ENCODE results near the gene NHLH1. TPM values are rescaled to one million over a fixed set of nuclear protein-coding genes. Genes with fewer than 3 reads are reported as not detected.

NHLH1 gene
- total RNA-seq, 1 donor from 2014 or later = not detected

DNA sequence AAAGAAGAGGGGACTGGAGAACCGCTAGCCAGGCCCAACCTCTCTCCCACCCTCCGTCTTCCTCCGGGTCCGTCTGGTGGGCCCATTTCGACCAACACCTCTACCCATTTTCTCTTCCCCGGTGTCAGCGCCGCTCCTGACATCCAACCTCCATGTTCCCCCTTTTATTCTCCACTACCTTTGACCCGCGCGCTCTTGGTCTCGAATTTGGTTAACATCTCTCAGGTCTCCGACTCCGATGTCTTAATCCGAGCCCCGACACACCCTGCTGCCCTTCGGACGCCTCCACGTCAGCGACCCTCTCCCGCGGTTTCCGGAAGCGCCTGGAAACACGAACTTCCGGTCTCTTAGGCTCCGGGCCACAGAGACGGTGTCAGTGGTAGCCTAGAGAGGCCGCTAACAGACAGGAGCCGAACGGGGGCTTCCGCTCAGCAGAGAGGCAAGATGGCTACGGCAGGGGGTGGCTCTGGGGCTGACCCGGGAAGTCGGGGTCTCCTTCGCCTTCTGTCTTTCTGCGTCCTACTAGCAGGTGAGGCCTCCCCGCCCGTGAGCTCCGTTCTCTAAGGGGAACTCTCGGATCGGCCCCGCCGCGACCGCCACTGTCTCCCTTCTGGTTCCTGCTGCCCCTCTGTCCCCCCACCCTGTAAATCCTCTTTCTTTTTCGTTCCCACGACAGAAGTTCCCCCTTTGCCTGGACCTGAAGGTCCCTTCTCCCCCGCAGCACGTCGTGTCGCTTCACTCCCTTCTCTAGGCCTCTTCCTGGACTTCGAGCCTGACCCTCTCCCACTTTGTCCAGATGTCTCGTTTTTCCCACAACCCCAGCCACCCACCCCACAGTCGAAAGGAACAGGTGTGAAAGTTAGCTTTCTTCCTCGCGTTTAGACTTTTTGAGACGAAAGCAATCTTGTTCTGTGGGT, 23.7 kb upstream of the NHLH1 start, which contains the start of the genes COPA and NCSTN:
TSS of gene COPA (minus strand) at position 298 of the 917 bp plus-strand sequence. CDS start at position 218, 80 bp downstream.
TSS of gene NCSTN (plus strand) at position 431 of the 917 bp plus-strand sequence. CDS start at position 445, 14 bp downstream.
- no peaks in the 10 kb centered on the region for H3K27me3 ChIP-seq
- intact Hi-C loops (cut with DNase I) = no loop called here
- TF ChIP-seq CTCF (IDR thresholded peaks at IDR 0.05) = no peak
- no peaks in the 10 kb centered on the region for H3K9me3 ChIP-seq
- peak; percentile 94 for DNase-seq
- H3K4me1 ChIP-seq = peaks cover 33% of the 10 kb centered on the region
- H3K4me3 ChIP-seq = peak within 1 kb of the TSS; percentile 83
- H3K27ac ChIP-seq = peak within 1 kb of the TSS; percentile 97
- H3K36me3 ChIP-seq = peaks cover 34% of the 10 kb centered on the region
- ATAC-seq = peak; percentile 98

DNA sequence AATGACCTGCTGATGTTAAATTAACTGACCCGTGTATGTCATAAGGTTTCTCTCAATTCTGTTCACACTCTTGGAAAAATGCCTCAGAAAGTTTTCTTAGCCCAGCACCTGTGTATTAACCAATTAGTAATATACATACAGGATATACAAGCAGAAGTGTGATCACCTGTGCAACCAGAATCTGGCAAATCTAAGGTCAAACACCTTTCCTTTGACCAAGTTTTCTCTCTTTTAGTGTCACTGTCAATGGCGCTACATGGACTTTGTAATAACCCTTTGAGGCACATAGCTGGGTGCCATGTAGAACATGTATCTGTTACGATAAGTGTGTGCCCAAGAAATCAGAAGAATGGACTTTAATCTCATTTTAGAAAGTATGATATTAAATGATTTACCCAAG, 22.6 kb upstream of the NHLH1 start:
- Histone ChIP-seq H3K36me3 (peaks cover 34% of the 10 kb centered on the region), H3K4me3 (peak overlapping the region; percentile 83), H3K27ac (no peak overlapping the region), H3K4me1 (peaks cover 33% of the 10 kb centered on the region), H3K9me3 (no peaks in the 10 kb centered on the region), H3K27me3 (no peaks in the 10 kb centered on the region)
- no peak for TF ChIP-seq CTCF (IDR thresholded peaks at IDR 0.05)
- no peak for DNase-seq
- intact Hi-C loops (cut with DNase I) = no loop called here
- no peak for ATAC-seq

- Histone ChIP-seq H3K27ac (no peak overlapping the region), H3K36me3 (peaks cover 34% of the 10 kb centered on the region), H3K27me3 (no peaks in the 10 kb centered on the region), H3K4me3 (no peak overlapping the region), H3K9me3 (no peaks in the 10 kb centered on the region), H3K4me1 (peaks cover 31% of the 10 kb centered on the region)
- DNase-seq (no peak), ATAC-seq (no peak)
- intact Hi-C loops (cut with DNase I) = no loop called here
- TF ChIP-seq CTCF (IDR thresholded peaks at IDR 0.05) = no peak
Measured at GRCh38 chr1:160344936-160345335, 21.9 kb upstream of the NHLH1 start.

DNA sequence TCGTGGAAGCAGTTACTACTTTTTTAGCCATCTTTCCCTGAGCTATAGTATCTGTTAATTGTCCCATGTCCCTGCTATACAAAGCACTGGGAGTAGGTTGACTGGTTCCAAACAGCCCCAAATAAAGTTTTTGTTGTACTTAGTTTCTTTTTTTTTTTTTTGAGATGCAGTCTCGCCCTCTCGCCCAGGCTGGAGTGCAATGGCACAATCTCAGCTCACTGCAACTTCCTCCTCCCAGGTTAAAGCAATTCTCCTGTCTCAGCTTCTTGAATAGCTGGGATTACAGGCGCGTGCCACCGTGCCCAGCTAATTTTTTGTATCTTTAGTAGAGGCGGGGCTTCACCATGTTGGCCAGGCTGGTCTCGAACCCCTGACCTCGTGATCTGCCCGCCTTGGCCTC, 20.4 kb upstream of the NHLH1 start:
- peak overlapping the region; percentile 55 for H3K27ac ChIP-seq
- peaks cover 47% of the 10 kb centered on the region for H3K36me3 ChIP-seq

DNA sequence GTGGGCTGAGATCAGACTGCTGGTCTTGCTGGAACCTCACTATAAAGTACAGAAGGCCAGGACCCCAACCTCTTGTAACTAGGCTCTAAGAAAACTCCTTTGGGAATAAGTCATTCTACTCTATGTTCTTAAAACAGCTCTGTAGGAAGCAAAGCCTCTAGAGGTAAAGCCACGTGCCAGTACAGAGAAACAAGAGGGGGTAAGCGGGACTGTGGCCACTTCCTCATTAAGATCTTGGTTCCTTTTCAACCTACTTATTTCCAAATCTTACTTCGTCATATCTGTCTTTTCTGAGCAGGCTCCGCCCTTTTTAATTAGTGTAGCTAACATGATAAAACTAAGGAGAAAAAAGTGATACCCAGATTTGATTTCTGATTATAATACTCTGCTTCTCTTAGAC, 19.9 kb upstream of the NHLH1 start:
- Histone ChIP-seq H3K36me3 (peaks cover 52% of the 10 kb centered on the region), H3K9me3 (no peaks in the 10 kb centered on the region), H3K27ac (peak overlapping the region; percentile 55), H3K4me3 (no peak overlapping the region), H3K27me3 (no peaks in the 10 kb centered on the region), H3K4me1 (peaks cover 11% of the 10 kb centered on the region)
- intact Hi-C loops (cut with DNase I) = no loop called here
- peak; percentile 59 for ATAC-seq
- DNase-seq = no peak
- no peak for TF ChIP-seq CTCF (IDR thresholded peaks at IDR 0.05)

More for the DNA sequence above, 20.4 kb upstream of the NHLH1 start:
- no peak for DNase-seq
- no peaks in the 10 kb centered on the region for H3K9me3 ChIP-seq
- no peak for ATAC-seq
- H3K4me1 ChIP-seq = peaks cover 16% of the 10 kb centered on the region
- H3K4me3 ChIP-seq = no peak overlapping the region
- H3K27me3 ChIP-seq = no peaks in the 10 kb centered on the region
- no peak for TF ChIP-seq CTCF (IDR thresholded peaks at IDR 0.05)
- intact Hi-C loops (cut with DNase I) = no loop called here
